NCI-H226 (cell line): Measurements from ENCODE around the gene TRIM46.
"Not testable (repeated sequence)": the region's sequence is repeated elsewhere in the genome, so short reads cannot be mapped to it uniquely, and the experiment has no call there.

Experiments used
- DNase-seq: peaks from one replicate; pipeline ENCODE4 v3.0.0-alpha.2; 2015

The TRIM46 gene

GRCh38 chr1:155208541-155209311, 35.1 kb downstream of the TRIM46 start, which contains the start of gene MTX1:
TSS of gene MTX1 (plus strand) at chr1:155208695. CDS start at chr1:155208805, 110 bp downstream.
- peak; percentile 83 for DNase-seq

DNA sequence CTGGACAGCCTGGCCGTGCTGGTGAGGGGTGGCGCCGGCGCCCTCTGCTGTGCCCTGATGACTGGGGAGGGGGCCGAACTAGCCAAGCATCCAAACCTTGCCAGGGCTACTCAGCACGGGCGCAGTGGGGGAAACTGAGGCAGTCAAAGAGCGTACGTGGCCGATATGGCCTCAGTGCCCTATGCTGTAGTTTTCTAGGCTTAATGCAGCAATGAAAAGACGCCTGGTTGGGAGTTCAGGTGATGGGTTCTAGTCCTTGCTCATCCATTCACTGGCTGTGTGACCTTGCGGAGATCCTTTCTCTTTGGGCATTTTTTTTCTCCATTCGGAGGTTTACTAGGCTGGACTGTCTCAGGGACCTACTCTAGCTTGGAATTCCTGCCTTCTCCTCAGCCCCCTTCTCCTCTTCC, 35.7 kb downstream of the TRIM46 start:
- no peak for DNase-seq

- no peak for DNase-seq
These were observed 36.9 kb downstream of the TRIM46 start for GRCh38 chr1:155210314-155211104.

DNA sequence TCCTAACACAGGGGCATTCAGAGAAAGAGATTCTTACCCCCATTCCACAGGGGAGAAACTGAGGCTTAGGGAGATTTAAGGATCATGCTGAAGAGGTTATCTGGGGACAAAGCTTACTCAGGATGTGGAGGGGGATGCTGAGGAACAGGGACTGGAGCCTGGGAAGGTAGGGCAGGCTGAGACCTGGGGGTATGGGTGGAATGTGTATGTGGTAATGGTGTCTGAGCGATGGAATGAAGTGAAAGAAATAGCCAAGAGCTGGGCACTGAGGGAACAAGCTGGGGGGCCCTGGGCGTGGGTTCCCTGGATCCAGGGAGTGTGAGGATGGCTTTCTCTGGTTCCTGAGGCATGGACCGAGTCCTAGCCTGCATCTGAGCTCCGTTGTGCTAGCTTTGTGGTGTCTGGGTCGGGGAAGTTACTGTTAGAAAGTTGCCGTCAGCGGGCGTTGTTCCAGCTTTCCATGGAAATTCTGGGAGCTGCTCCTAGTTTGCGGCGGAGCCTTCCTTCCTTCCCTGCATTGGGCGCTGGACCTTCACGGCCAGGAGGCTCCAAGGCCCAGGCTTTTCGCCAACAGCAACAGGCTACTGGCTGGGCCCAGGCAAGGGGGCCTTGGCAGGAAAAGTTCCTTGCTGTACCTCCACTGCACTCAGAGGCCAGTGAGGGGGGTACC, 37.9 kb downstream of the TRIM46 start:
- not testable (repeated sequence) for DNase-seq

GRCh38 chr1:155212051-155212440, 38.4 kb downstream of the TRIM46 start:
- DNase-seq, result not testable (repeated sequence)

- not testable (repeated sequence) for DNase-seq
These were observed 41.1 kb downstream of the TRIM46 start for GRCh38 chr1:155214702-155215101.

DNA sequence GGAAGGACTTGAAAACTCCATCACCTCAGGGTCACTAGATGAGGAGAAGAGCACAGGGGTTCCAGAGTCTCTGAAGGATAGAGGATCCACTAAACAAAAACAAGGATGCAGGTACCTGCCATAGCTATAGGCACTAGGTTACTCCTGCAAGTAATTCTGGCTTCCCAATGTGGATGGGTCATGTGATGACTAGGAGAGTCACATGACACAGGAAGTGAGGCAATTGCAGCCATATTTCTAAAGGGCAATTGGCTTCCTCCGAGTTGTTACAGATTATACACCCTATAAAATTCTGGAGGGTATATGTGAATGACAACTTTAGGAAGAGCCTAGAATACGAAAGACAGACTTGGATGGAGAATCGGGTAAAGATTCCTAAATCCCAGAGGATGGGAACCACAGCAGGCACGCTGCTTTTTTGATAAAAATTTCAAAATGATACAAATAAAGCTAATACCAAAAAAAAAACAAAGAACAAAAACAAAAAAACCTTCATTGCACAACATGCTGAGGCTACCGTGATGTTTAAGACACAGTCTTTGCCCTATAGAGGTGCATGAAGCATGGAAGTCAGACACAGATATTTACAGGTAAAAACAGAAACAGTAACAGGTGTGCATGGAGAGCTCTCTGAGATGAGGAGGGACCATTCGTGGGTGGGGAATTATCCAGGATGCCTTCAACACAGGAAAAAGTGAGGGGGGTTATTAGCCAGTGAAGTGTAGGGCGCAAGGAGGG, 45.4 kb downstream of the TRIM46 start:
- DNase-seq, result peak; percentile 36

DNA sequence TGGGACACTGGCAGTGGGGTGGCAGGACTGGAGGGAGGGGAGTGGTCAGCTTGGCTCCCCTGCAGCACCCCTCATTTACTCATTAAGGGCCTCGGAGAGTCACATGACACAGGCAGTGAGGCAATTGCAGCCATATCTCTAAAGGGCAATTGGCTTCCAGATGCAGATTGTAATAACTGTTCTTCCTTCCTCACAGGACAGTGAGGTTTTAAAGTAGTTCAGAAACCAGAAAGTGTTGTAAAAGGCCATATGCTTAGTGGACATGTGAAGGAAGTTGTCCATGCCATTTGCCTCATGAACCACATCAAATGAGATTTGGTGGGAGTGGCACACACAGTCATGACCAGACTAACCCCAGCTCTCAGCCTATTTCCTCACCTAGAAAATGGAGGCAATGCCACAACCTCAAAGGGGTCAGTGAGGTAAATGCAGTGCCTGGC, 46.0 kb downstream of the TRIM46 start:
- DNase-seq, result no peak

DNA sequence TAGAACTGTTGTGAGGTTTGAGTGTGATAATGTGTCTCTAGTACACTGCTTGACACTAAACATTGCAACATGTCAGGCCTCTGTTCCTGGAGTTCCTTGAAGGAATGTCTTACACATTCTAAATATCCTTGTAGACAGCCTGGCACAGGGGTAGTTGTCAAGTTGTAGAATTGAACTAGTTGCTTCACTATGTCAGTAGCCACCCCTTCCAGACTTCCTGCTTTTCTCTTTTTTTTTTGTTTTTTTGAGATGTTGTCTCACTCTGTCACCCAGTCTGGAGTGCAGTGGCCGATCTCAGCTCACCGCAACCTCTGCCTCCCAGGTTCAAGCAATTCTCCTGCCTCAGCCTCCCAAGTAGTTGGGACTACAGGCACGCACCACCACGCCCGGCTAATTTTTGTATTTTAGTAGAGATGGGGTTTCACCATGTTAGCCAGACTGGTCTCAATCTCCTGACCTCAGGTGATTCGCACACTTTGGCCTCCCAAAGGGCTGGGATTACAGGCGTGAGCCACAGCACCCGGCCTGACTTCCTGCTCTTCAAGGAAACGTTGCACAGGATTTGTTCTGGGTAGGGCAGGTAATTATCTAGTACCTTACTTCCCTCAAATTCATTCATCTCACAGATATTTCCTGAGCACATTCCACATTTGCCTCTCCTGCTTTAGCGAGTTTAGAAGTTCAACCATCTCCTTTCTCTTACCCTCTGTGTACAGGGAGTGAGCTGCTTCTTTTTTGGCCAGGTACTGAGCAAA, 46.7 kb downstream of the TRIM46 start:
- DNase-seq, result not testable (repeated sequence)

DNA sequence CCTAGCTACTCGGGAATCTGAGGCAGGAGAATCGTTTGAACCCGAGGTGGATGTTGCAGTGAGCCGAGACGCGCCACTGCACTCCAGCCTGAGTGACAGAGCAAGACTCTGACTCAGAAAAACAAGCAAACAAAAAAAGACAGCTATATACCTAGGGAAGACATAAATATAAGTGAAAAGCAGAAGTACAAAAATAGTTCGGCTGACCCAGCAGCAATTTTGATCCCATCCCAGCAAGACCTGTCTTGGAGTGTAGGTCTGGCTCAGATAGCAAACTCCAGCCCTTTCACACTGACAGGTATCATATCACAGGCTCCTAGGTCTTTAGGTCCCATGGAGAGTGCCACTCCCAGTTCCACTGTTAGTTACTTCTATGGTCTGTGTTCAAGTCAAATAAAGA, 49.4 kb downstream of the TRIM46 start:
- DNase-seq, result no peak

GRCh38 chr1:155225404-155225759, 51.7 kb downstream of the TRIM46 start:
- DNase-seq, result not testable (repeated sequence)

DNA sequence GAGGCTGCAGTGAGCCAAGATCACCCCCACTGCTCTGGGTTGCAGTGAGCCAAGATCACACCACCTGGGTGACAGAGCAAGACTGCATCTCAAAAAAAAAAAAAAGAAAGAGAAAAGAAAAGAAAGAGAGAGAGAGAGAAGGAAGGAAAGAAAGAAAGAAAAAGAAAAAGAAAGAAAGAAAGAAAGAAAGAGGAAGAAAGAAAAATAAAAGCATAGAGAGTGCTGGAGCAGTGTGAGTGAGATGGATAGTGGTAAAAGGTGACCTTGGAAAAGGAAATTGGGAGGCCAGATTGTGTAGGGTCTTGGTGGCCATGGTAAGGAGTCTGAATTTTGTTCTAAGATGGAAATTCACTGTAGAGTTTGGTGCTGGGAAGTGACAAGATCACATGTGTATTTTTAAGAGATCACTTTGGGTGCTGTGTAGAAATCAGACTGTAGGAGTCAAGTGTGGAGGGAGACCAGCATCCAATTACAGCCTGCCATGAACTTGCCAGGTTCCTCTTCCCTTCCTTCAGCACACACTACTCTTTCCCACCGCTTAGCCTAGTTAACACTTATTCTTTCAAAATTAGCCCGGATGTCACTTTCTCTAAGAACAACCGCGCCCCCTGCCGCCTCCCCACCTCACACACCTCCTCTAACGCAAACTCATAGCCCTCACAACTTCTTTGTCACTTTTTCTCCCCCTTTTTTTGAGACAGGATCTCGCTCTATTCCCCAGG, 52.7 kb downstream of the TRIM46 start:
- DNase-seq, result peak; percentile 68

- peak; percentile 31 for DNase-seq
These were observed 53.2 kb downstream of the TRIM46 start for GRCh38 chr1:155226910-155227260.

- DNase-seq, result peak; percentile 97
These were observed 53.8 kb downstream of the TRIM46 start for GRCh38 chr1:155227261-155228095.

- no peak for DNase-seq
These were observed 54.4 kb downstream of the TRIM46 start for GRCh38 chr1:155228096-155228427.

DNA sequence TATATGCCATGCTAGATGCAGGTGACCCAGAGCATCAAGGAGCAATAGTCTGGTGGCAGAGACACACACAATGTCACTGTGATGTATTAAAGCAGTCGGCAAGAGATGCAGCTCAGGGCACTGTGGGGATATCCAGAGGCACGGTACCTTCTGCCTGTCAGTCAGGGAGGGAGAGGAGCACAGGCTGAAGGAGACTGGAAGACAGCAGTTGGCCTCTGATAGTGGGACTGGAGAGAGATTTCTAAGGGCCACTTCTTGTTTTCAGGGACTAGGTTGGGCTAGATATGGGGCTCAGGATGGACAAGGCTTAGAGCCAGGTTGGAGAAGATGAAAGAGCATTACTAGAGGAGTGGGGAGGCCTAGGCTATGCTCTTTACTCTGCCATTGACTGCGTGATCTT, 57.7 kb downstream of the TRIM46 start:
- DNase-seq, result not testable (repeated sequence)

DNA sequence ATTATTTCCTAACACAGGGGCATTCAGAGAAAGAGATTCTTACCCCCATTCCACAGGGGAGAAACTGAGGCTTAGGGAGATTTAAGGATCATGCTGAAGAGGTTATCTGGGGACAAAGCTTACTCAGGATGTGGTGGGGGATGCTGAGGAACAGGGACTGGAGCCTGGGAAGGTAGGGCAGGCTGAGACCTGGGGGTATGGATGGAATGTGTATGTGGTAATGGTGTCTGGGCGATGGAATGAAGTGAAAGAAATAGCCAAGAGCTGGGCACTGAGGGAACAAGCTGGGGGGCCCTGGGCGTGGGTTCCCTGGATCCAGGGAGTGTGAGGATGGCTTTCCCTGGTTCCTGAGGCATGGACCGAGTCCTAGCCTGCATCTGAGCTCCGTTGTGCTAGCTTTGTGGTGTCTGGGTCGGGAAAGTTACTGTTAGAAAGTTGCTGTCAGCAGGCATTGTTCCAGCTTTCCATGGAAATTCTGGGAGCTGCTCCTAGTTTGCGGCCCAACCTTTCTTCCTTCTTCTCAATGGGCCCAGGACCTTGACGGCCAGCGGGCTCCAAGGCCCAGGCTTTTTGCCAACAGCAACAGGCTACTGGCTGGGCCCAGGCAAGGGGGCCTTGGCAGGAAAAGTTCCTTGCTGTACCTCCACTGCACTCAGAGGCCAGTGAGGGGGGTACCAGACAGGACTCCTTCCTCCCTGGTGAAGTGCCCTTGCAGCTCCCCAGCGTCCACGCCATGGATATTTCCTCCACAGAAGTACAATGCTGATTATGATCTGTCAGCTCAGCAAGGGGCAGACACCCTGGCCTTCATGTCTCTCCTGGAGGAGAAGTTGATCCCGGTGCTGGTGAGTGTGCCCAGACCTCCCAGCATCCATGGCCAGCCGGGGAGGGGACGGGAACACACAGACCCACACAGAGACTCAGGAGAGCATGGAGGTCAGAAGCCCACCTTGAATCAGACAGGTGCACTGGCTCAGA, 58.6 kb downstream of the TRIM46 start:
- not testable (repeated sequence) for DNase-seq

- not testable (repeated sequence) for DNase-seq
These were observed 59.9 kb downstream of the TRIM46 start for GRCh38 chr1:155233502-155233901.
